ENCODE measurements around the gene URB2.

Gene URB2

GRCh38 chr1:229661897-229662296 is 35.9 kb downstream of the URB2 start:
- POLR2A ChIA-PET = no interaction called here
- no peak for TF ChIP-seq PKNOX1 (IDR thresholded peaks at IDR 0.05)
- TF ChIP-seq LEF1 (IDR thresholded peaks at IDR 0.05; ENCODE audit: borderline replicate concordance) = no peak
- TF ChIP-seq TARDBP (IDR thresholded peaks at IDR 0.05) = no peak
- TF ChIP-seq SP1 (IDR thresholded peaks at IDR 0.05) = no peak
- no peak for TF ChIP-seq SUZ12 (IDR thresholded peaks at IDR 0.05)
- no peak for TF ChIP-seq ELF4 (IDR thresholded peaks at IDR 0.05)
- no peak for TF ChIP-seq NFRKB (IDR thresholded peaks at IDR 0.05)
- no peak for TF ChIP-seq BHLHE40 (IDR thresholded peaks at IDR 0.05; ENCODE audit: borderline replicate concordance)
- TF ChIP-seq L3MBTL2 (conservative IDR thresholded peaks at IDR 0.05) = no peak
- no peak for TF ChIP-seq HDGF (IDR thresholded peaks at IDR 0.05; ENCODE audit: borderline replicate concordance)
- TF ChIP-seq FOXM1 (IDR thresholded peaks at IDR 0.05; ENCODE audit: borderline replicate concordance) = no peak
- no peak for TF ChIP-seq FOXK2 (IDR thresholded peaks at IDR 0.05)
- TF ChIP-seq CTBP1 (IDR thresholded peaks at IDR 0.05; ENCODE audit: borderline replicate concordance) = no peak
- TF ChIP-seq ARNT (IDR thresholded peaks at IDR 0.05) = no peak
- TF ChIP-seq ZNF384 (IDR thresholded peaks at IDR 0.05) = no peak
- no peak for TF ChIP-seq FOXA1 (IDR thresholded peaks at IDR 0.05)
- CTCF ChIA-PET = interaction anchor here (1.5 kb wide), 1 partner anchor 606 kb away, joined by 5 read pairs; no protein-coding TSS in a partner anchor
- peak; percentile 10 for DNase-seq (ENCODE audit: extremely low spot score)

GRCh38 chr1:229664133-229664689 is 38.2 kb downstream of the URB2 start:
- ChIA-PET POLR2A (no interaction called here), CTCF (no interaction called here)
- TF ChIP-seq ARNT (IDR thresholded peaks at IDR 0.05) (no peak), ZNF384 (IDR thresholded peaks at IDR 0.05) (no peak), ELF4 (IDR thresholded peaks at IDR 0.05) (no peak), NFRKB (IDR thresholded peaks at IDR 0.05) (no peak), FOXA1 (IDR thresholded peaks at IDR 0.05) (no peak), L3MBTL2 (conservative IDR thresholded peaks at IDR 0.05) (no peak), HDGF (IDR thresholded peaks at IDR 0.05; ENCODE audit: borderline replicate concordance) (no peak), TARDBP (IDR thresholded peaks at IDR 0.05) (no peak)
- peak; percentile 3 for DNase-seq (ENCODE audit: extremely low spot score)

GRCh38 chr1:229665912-229666558 is 40.0 kb downstream of the URB2 start:
- ChIA-PET CTCF (no interaction called here), POLR2A (no interaction called here)
- peak; percentile 6 for DNase-seq (ENCODE audit: extremely low spot score)
- no peak for TF ChIP-seq TARDBP (IDR thresholded peaks at IDR 0.05)
- TF ChIP-seq BHLHE40 (IDR thresholded peaks at IDR 0.05; ENCODE audit: borderline replicate concordance) = no peak
- no peak for TF ChIP-seq SP1 (IDR thresholded peaks at IDR 0.05)
- no peak for TF ChIP-seq FOXM1 (IDR thresholded peaks at IDR 0.05; ENCODE audit: borderline replicate concordance)
- TF ChIP-seq ELF4 (IDR thresholded peaks at IDR 0.05) = no peak
- no peak for TF ChIP-seq ARNT (IDR thresholded peaks at IDR 0.05)

- peak; percentile 4 for DNase-seq (ENCODE audit: extremely low spot score)
- ChIA-PET POLR2A (no interaction called here), CTCF (no interaction called here)
- TF ChIP-seq PKNOX1 (IDR thresholded peaks at IDR 0.05) (no peak), L3MBTL2 (conservative IDR thresholded peaks at IDR 0.05) (no peak), SUZ12 (IDR thresholded peaks at IDR 0.05) (no peak), NFRKB (IDR thresholded peaks at IDR 0.05) (no peak), FOXK2 (IDR thresholded peaks at IDR 0.05) (no peak), LEF1 (IDR thresholded peaks at IDR 0.05; ENCODE audit: borderline replicate concordance) (no peak), FOXA1 (IDR thresholded peaks at IDR 0.05) (no peak), FOXM1 (IDR thresholded peaks at IDR 0.05; ENCODE audit: borderline replicate concordance) (no peak)
Measured at GRCh38 chr1:229666585-229666984, 40.5 kb downstream of the URB2 start.

GRCh38 chr1:229669333-229669732 is 43.3 kb downstream of the URB2 start:
- TF ChIP-seq ZNF384 (IDR thresholded peaks at IDR 0.05) (no peak), ARNT (IDR thresholded peaks at IDR 0.05) (no peak), BHLHE40 (IDR thresholded peaks at IDR 0.05; ENCODE audit: borderline replicate concordance) (no peak), ELF4 (IDR thresholded peaks at IDR 0.05) (no peak), PKNOX1 (IDR thresholded peaks at IDR 0.05) (no peak), LEF1 (IDR thresholded peaks at IDR 0.05; ENCODE audit: borderline replicate concordance) (no peak), TARDBP (IDR thresholded peaks at IDR 0.05) (no peak), SP1 (IDR thresholded peaks at IDR 0.05) (no peak), FOXA1 (IDR thresholded peaks at IDR 0.05) (no peak), L3MBTL2 (conservative IDR thresholded peaks at IDR 0.05) (no peak), CTBP1 (IDR thresholded peaks at IDR 0.05; ENCODE audit: borderline replicate concordance) (no peak), FOXK2 (IDR thresholded peaks at IDR 0.05) (no peak), NFRKB (IDR thresholded peaks at IDR 0.05) (no peak), HDGF (IDR thresholded peaks at IDR 0.05; ENCODE audit: borderline replicate concordance) (no peak), SUZ12 (IDR thresholded peaks at IDR 0.05) (no peak), FOXM1 (IDR thresholded peaks at IDR 0.05; ENCODE audit: borderline replicate concordance) (no peak)
- DNase-seq (ENCODE audit: extremely low spot score) = peak; percentile 1
- CTCF ChIA-PET = no interaction called here
- POLR2A ChIA-PET = no interaction called here

GRCh38 chr1:229671310-229671709 is 45.3 kb downstream of the URB2 start:
- no peak for DNase-seq (ENCODE audit: extremely low spot score)
- POLR2A ChIA-PET = no interaction called here
- TF ChIP-seq SP1 (IDR thresholded peaks at IDR 0.05) (no peak), ELF4 (IDR thresholded peaks at IDR 0.05) (no peak), NFRKB (IDR thresholded peaks at IDR 0.05) (no peak), FOXK2 (IDR thresholded peaks at IDR 0.05) (no peak), FOXM1 (IDR thresholded peaks at IDR 0.05; ENCODE audit: borderline replicate concordance) (no peak), FOXA1 (IDR thresholded peaks at IDR 0.05) (no peak), LEF1 (IDR thresholded peaks at IDR 0.05; ENCODE audit: borderline replicate concordance) (no peak), ARNT (IDR thresholded peaks at IDR 0.05) (no peak), PKNOX1 (IDR thresholded peaks at IDR 0.05) (no peak), BHLHE40 (IDR thresholded peaks at IDR 0.05; ENCODE audit: borderline replicate concordance) (no peak), L3MBTL2 (conservative IDR thresholded peaks at IDR 0.05) (no peak), TARDBP (IDR thresholded peaks at IDR 0.05) (no peak), ZNF384 (IDR thresholded peaks at IDR 0.05) (no peak), CTBP1 (IDR thresholded peaks at IDR 0.05; ENCODE audit: borderline replicate concordance) (no peak), SUZ12 (IDR thresholded peaks at IDR 0.05) (no peak), HDGF (IDR thresholded peaks at IDR 0.05; ENCODE audit: borderline replicate concordance) (no peak)
- CTCF ChIA-PET = interaction anchor here (1.5 kb wide), 1 partner anchor 10 kb away, joined by 8 read pairs; no protein-coding TSS in a partner anchor

Measured in HEK293T (cell line).